ENCODE data around the gene CCDC6. TPM values are rescaled to one million over a fixed set of nuclear protein-coding genes. Genes with fewer than 3 reads are reported as not detected.

CCDC6 gene
- total RNA-seq, 1 experiment from 2014 or later: 54.9 TPM

GRCh38 chr10:59817773-59818172 lies 88.6 kb downstream of the CCDC6 start:
- no peak for DNase-seq (ENCODE audit: low read depth, low spot score)
- Histone ChIP-seq H4K20me1 (ENCODE audit: insufficient read depth) (peaks cover 4% of the 10 kb centered on the region; the same call in 1 of the 2 replicates), H3K4me2 (ENCODE audit: low read length) (no peak overlapping the region), H3K4me1 (ENCODE audit: control insufficient read depth in 1 of 2, insufficient read depth in 2 of 2, low read length in 2 of 2) (no peaks in the 10 kb centered on the region), H2AFZ (ENCODE audit: low read depth, low read length, poor library complexity, severe bottlenecking) (no peak overlapping the region), H3K79me2 (ENCODE audit: insufficient read depth, low read length) (no peaks in the 10 kb centered on the region; the same call in none of the 2 replicates), H3K27ac (ENCODE audit: low read depth, low read length) (no peak overlapping the region), H3K9ac (ENCODE audit: low read length) (no peak overlapping the region), H3K4me3 (replicated peaks in 1 of 2; ENCODE audit: low read depth in 1 of 2, low read length in 2 of 2) (no peak overlapping the region), H3K36me3 (ENCODE audit: control insufficient read depth in 1 of 2, insufficient read depth in 2 of 2, low read length in 2 of 2) (no peaks in the 10 kb centered on the region), H3K9me2 (ENCODE audit: insufficient read depth) (no peaks in the 10 kb centered on the region), H3K9me3 (ENCODE audit: control insufficient read depth in 1 of 2, insufficient read depth in 1 of 2, low read depth in 1 of 2, low read length in 2 of 2) (no peaks in the 10 kb centered on the region), H3K27me3 (ENCODE audit: insufficient read depth, low read length) (no peaks in the 10 kb centered on the region)
- ChIA-PET RAD21 (ENCODE audit: low non-redundant PET in 1 of 2, low total read pairs in 2 of 2, uncharacterized antibody in 2 of 2, unreplicated experiment in 2 of 2) (no interaction called here), CTCF (interaction anchor here (1.6 kb wide), 1 partner anchor 13 kb away, joined by 5 read pairs; no protein-coding TSS in a partner anchor), POLR2A (no interaction called here)
- BruUV-seq (replicated peaks): no TSS peak
- intact Hi-C loops (cut with micrococcal nuclease): no loop called here
- TF ChIP-seq ZFX (IDR thresholded peaks at IDR 0.05) (no peak), CBX3 (IDR thresholded peaks at IDR 0.05; ENCODE audit: low read depth) (no peak), JUND (IDR thresholded peaks at IDR 0.05) (no peak), EZH2 (IDR thresholded peaks at IDR 0.05) (no peak), CEBPB (IDR thresholded peaks at IDR 0.05; ENCODE audit: low read depth) (no peak), POLR2AphosphoS5 (IDR thresholded peaks at IDR 0.05; ENCODE audit: low read depth, low read length) (no peak), REST (IDR thresholded peaks at IDR 0.05; ENCODE audit: low read depth) (no peak), RAD21 (IDR thresholded peaks at IDR 0.05; ENCODE audit: low read depth) (no peak), TCF7L2 (IDR thresholded peaks at IDR 0.05; ENCODE audit: borderline replicate concordance, extremely low read depth, insufficient read depth, insufficient read length) (no peak), SP1 (IDR thresholded peaks at IDR 0.05; ENCODE audit: low read depth) (no peak), CTCF (IDR thresholded peaks at IDR 0.05 in 2 of 3, conservative IDR thresholded peaks at IDR 0.05 in 1 of 3; ENCODE audit: borderline replicate concordance in 1 of 3, insufficient read depth in 1 of 3, low read depth in 2 of 3, low read length in 2 of 3) (no peak), EGR1 (IDR thresholded peaks at IDR 0.05; ENCODE audit: low read depth) (no peak)
- ATAC-seq: no peak
